ENCODE measurements around the gene MTO1.
"Not testable (repeated sequence)": the region's sequence is repeated elsewhere in the genome, so short reads cannot be mapped to it uniquely, and the experiment has no call there.

The MTO1 gene

GRCh38 chr6:73461537-73462350 is at the start of gene MTO1:
TSS of gene MTO1 (plus strand) at chr6:73461737. CDS start at chr6:73461855, 118 bp downstream.
- Mint-ChIP-seq H3K27me3 (ENCODE audit: low read depth) (no peaks in the 10 kb centered on the region), H3K27ac (peak within 1 kb of the TSS; percentile 96), H3K9me3 (no peaks in the 10 kb centered on the region)

GRCh38 chr6:73413102-73413501 is 48.4 kb upstream of the MTO1 start:
- H3K36me3 Mint-ChIP-seq (ENCODE audit: low read depth): peaks cover 37% of the 10 kb centered on the region
- H3K4me1 Mint-ChIP-seq (ENCODE audit: low read depth): peaks cover 2% of the 10 kb centered on the region
- H3K27me3 Mint-ChIP-seq (ENCODE audit: low read depth): no peaks in the 10 kb centered on the region
- no peak overlapping the region for H3K27ac Mint-ChIP-seq
- no peak overlapping the region for H3K4me3 Mint-ChIP-seq
- no peaks in the 10 kb centered on the region for H3K9me3 Mint-ChIP-seq

More at GRCh38 chr6:73461537-73462350, at the start of gene MTO1:
- H3K4me3 Mint-ChIP-seq: peak within 1 kb of the TSS; percentile 95
- peaks cover 42% of the 10 kb centered on the region for H3K4me1 Mint-ChIP-seq (ENCODE audit: low read depth)
- H3K36me3 Mint-ChIP-seq (ENCODE audit: low read depth): peaks cover 12% of the 10 kb centered on the region

GRCh38 chr6:73418081-73418741 is 43.3 kb upstream of the MTO1 start:
- H3K27me3 Mint-ChIP-seq (ENCODE audit: low read depth): no peaks in the 10 kb centered on the region
- peaks cover 44% of the 10 kb centered on the region for H3K36me3 Mint-ChIP-seq (ENCODE audit: low read depth)
- H3K4me1 Mint-ChIP-seq (ENCODE audit: low read depth): peaks cover 18% of the 10 kb centered on the region
- H3K27ac Mint-ChIP-seq: no peak overlapping the region
- no peaks in the 10 kb centered on the region for H3K9me3 Mint-ChIP-seq
- H3K4me3 Mint-ChIP-seq: no peak overlapping the region

- peaks cover 21% of the 10 kb centered on the region for H3K4me1 Mint-ChIP-seq (ENCODE audit: low read depth)
- no peaks in the 10 kb centered on the region for H3K27me3 Mint-ChIP-seq (ENCODE audit: low read depth)
- H3K4me3 Mint-ChIP-seq: peak overlapping the region; percentile 17
- no peaks in the 10 kb centered on the region for H3K9me3 Mint-ChIP-seq
- H3K36me3 Mint-ChIP-seq (ENCODE audit: low read depth): peaks cover 40% of the 10 kb centered on the region
- peak overlapping the region; percentile 85 for H3K27ac Mint-ChIP-seq
Measured at GRCh38 chr6:73421534-73421933, 40.0 kb upstream of the MTO1 start.

- H3K27me3 Mint-ChIP-seq (ENCODE audit: low read depth): no peaks in the 10 kb centered on the region
- peaks cover 32% of the 10 kb centered on the region for H3K36me3 Mint-ChIP-seq (ENCODE audit: low read depth)
Measured at GRCh38 chr6:73435236-73435635, 26.3 kb upstream of the MTO1 start.

GRCh38 chr6:73443555-73443954 is 18.0 kb upstream of the MTO1 start:
- Mint-ChIP-seq H3K27ac (peak overlapping the region; percentile 1), H3K27me3 (ENCODE audit: low read depth) (no peaks in the 10 kb centered on the region), H3K4me1 (ENCODE audit: low read depth) (peaks cover 45% of the 10 kb centered on the region), H3K36me3 (ENCODE audit: low read depth) (peaks cover 46% of the 10 kb centered on the region), H3K4me3 (no peak overlapping the region), H3K9me3 (no peaks in the 10 kb centered on the region)

More at GRCh38 chr6:73435236-73435635, 26.3 kb upstream of the MTO1 start:
- Mint-ChIP-seq H3K9me3 (no peaks in the 10 kb centered on the region), H3K4me1 (ENCODE audit: low read depth) (peaks cover 30% of the 10 kb centered on the region), H3K27ac (peak overlapping the region; percentile 24), H3K4me3 (no peak overlapping the region)

GRCh38 chr6:73451223-73452106 is 10.1 kb upstream of the MTO1 start:
- peaks cover 27% of the 10 kb centered on the region for H3K4me1 Mint-ChIP-seq (ENCODE audit: low read depth)
- H3K4me3 Mint-ChIP-seq: peak overlapping the region; percentile 95
- H3K36me3 Mint-ChIP-seq (ENCODE audit: low read depth): peaks cover 27% of the 10 kb centered on the region
- H3K27ac Mint-ChIP-seq: peak overlapping the region; percentile 94
- H3K27me3 Mint-ChIP-seq (ENCODE audit: low read depth): no peaks in the 10 kb centered on the region
- no peaks in the 10 kb centered on the region for H3K9me3 Mint-ChIP-seq

- H3K4me1 Mint-ChIP-seq (ENCODE audit: low read depth): peaks cover 29% of the 10 kb centered on the region
- no peaks in the 10 kb centered on the region for H3K27me3 Mint-ChIP-seq (ENCODE audit: low read depth)
- peak within 1 kb of the TSS; percentile 94 for H3K27ac Mint-ChIP-seq
- H3K36me3 Mint-ChIP-seq (ENCODE audit: low read depth): peaks cover 27% of the 10 kb centered on the region
- no peaks in the 10 kb centered on the region for H3K9me3 Mint-ChIP-seq
- peak within 1 kb of the TSS; percentile 95 for H3K4me3 Mint-ChIP-seq
Measured at GRCh38 chr6:73452107-73452461, 9.5 kb upstream of the MTO1 start, which contains the start of gene CGAS. TSS of gene CGAS (minus strand) at chr6:73452297. CDS start at chr6:73452181, 116 bp downstream.

- H3K27ac Mint-ChIP-seq: peak overlapping the region; percentile 56
- H3K4me3 Mint-ChIP-seq: peak overlapping the region; percentile 6
- H3K9me3 Mint-ChIP-seq: no peaks in the 10 kb centered on the region
- H3K4me1 Mint-ChIP-seq (ENCODE audit: low read depth): peaks cover 32% of the 10 kb centered on the region
- no peaks in the 10 kb centered on the region for H3K27me3 Mint-ChIP-seq (ENCODE audit: low read depth)
- peaks cover 2% of the 10 kb centered on the region for H3K36me3 Mint-ChIP-seq (ENCODE audit: low read depth)
Measured at GRCh38 chr6:73455865-73456629, 5.5 kb upstream of the MTO1 start.

GRCh38 chr6:73459474-73459873 is 2.1 kb upstream of the MTO1 start:
- H3K27ac Mint-ChIP-seq: peak overlapping the region; percentile 85
- H3K4me1 Mint-ChIP-seq (ENCODE audit: low read depth): peaks cover 48% of the 10 kb centered on the region
- not testable (repeated sequence) for H3K9me3 Mint-ChIP-seq; H3K36me3 Mint-ChIP-seq (ENCODE audit: low read depth); H3K27me3 Mint-ChIP-seq (ENCODE audit: low read depth)
- peak overlapping the region; percentile 55 for H3K4me3 Mint-ChIP-seq

- Mint-ChIP-seq H3K4me1 (ENCODE audit: low read depth) (peaks cover 45% of the 10 kb centered on the region), H3K27me3 (ENCODE audit: low read depth) (no peaks in the 10 kb centered on the region), H3K27ac (peak overlapping the region; percentile 85), H3K36me3 (ENCODE audit: low read depth) (peaks cover 7% of the 10 kb centered on the region), H3K4me3 (peak overlapping the region; percentile 55), H3K9me3 (no peaks in the 10 kb centered on the region)
Measured at GRCh38 chr6:73460056-73460455, 1.5 kb upstream of the MTO1 start.

- Mint-ChIP-seq H3K4me1 (ENCODE audit: low read depth) (peaks cover 20% of the 10 kb centered on the region), H3K27me3 (ENCODE audit: low read depth) (no peaks in the 10 kb centered on the region), H3K9me3 (no peaks in the 10 kb centered on the region), H3K27ac (peak overlapping the region; percentile 77), H3K4me3 (peak overlapping the region; percentile 49), H3K36me3 (ENCODE audit: low read depth) (peaks cover 29% of the 10 kb centered on the region)
Measured at GRCh38 chr6:73471686-73472290, 10.3 kb downstream of the MTO1 start.

GRCh38 chr6:73476723-73477122 is 15.2 kb downstream of the MTO1 start:
- Mint-ChIP-seq H3K9me3 (no peaks in the 10 kb centered on the region), H3K4me3 (no peak overlapping the region), H3K27ac (no peak overlapping the region), H3K36me3 (ENCODE audit: low read depth) (peaks cover 33% of the 10 kb centered on the region), H3K27me3 (ENCODE audit: low read depth) (no peaks in the 10 kb centered on the region), H3K4me1 (ENCODE audit: low read depth) (peaks cover 12% of the 10 kb centered on the region)

Measured in T-helper 1 cell treated with Interleukin-12 subunit alpha and Interleukin-12 subunit beta and Interleukin-4 antibody, amounts not matched to agents 30 μg/mL and 1 μg/mL, for 36 hours (primary cell).